HG03159 (cell line): ENCODE measurements around the gene STRBP.

Experiments
- ATAC-seq: cut with Tn5 transposase; IDR thresholded peaks from one replicate; pipeline ENCODE4 v1.9.1; 2021; ENCODE audit warnings: mild to moderate bottlenecking, moderate library complexity; ENCODE audit not compliant: unreplicated experiment

STRBP gene

DNA sequence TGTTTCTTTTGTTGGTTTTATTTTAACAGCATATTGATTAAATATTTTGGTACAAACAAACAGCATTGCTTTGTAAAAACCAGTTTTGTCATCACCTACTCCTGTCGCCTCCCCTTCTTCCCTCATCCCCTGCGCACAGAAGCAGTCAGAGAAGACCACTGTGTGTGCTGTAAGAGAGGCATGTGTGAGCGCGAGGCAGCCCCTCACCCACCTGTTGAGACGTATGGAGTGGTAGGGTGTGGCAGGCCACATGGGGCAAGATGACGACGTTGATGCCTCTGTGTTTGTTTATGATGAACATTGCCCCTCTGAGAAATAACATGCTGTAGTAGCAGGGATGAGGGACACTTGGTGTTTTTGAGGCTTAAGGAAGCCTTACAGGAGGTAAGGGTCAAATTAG is 163.6 kb downstream of the STRBP start:
- no peak for ATAC-seq

DNA sequence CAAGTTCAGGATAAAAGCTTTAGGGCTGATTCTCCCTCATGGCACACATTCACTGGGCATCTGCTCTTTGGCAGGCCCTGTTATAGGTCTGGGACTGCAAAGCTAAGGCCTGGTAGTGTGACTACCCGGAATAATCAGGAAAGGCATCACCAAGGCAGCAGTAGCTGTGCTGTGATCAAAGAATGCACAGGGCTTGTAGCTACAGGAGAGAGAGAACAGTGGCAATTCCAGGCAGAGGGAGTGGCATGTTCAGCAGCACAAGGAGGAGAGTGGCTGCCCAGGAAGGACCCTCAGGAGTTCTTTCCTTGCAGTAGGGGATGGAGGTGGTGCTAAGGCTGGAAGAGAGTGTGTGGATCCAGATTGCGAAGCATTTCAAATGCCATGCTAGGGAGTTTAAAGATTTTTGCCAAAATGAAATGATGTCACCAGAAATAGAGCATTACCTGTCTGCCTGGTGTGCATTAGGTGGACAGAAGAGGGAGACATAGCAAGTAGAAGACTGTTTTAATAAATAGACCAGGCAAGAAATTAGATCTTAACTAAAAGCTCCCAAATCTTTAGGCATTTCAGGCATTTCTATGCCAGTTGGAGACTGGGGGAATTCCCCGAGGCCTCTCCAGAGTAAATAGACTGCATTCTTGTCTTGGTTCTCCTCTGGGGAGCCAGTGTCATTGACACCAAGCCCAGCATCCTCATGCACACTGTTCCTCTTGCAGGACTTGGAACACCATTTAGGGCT is 165.8 kb downstream of the STRBP start:
- ATAC-seq: no peak

DNA sequence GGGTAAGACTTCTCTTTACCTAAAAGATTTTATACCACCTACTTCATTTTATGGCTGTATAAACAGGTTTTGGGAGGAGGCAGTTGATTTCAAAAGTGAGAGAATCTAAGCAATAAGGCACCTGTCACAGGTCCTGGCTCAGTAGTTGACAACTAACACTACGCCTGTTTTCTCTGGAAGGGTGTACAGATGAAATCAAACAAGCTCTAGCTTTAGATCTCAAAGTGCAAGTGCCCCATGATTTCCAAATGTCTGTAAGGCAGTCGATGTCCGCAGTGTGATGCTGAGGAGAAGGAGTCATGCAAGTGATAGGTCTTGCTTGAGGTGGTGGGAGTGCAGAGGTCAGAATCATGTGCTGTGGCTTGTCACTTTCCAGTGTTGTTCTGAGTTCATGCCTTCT is 168.8 kb downstream of the STRBP start:
- no peak for ATAC-seq

DNA sequence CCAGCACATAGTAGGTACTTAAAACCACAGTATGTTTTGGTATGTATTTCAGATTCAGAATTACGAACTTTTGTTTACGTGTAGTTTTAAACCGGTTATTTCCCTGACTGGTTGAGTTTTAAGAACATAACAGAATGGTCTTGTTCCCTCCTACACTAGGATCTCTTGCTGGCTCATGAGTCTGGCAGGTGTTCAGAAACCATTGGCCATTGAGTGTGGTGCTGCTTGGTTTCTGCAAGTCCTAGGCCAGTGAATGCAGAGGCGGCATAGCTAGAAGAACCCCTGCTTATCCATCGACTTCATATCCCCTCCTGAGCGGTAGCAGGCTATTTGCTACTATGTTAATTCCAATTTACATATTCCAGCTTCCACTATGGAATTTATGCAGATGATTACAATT is 169.3 kb downstream of the STRBP start:
- no peak for ATAC-seq

DNA sequence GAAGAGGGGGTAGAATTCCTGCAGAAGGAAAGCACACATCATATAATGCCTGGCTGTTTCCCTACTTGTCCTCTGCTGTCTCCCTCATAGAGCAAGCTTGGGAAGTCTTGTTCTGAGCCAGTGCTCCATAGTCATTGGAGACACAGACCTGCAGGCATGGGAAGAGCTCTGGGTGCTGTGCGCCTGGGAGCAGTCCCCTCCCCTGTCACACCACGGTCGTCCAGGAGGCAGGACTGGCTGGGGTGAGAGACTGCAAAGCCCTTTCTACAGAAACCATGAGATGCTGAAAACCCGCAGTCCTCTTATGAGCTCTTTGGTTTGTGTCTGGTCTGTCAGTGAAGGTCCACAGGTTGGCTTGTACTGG is 170.3 kb downstream of the STRBP start:
- no peak for ATAC-seq

DNA sequence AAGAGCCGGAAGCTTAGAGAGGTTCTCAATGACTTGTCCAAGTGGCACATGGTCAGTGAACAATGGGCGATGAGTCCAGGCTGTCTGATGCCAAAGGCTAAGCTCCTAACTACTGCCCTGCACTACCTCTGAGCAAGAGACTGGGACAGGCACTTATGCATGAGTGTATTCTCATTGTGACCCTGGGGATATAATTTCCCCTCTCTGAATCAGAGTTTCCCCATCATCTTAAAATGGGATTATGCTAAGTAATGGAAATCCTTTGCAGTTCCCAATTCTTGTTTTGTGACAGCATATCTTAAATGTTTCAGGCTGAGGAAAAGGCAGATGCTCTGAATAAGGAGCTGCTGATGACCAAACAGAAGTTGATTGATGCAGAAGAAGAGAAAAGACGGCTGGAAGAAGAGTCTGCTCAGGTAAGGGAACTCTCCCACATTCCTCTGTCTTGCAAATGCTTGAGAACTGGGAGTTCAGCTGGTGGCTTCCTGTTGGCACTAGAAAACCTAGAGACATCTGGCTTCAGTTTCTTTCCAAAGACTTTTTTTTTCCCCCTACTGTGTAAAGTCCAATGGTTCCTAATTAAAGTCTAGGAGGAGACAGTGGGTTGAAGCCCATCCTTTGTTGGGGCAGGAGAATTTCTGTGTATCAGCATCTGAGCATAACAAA is 170.8 kb downstream of the STRBP start:
- ATAC-seq: no peak

DNA sequence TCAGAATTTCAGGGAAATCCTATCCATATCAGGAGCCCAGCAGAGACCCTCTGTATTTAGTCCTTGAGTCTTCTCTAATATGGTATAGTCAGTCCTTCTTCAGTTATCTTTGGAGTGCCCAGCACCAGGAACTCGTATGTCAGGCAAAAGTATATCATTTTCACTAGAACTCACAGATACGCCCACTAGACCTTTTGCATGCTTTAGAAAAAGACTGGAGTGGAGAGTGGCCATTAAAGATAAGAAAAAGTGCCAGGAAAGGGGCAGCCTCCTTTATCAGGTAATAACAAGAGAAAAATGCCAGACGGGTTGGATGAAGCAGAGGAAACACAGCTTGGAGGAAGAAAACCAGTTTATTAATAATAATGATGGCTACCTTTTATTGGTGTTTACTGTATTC is 171.4 kb downstream of the STRBP start:
- no peak for ATAC-seq

DNA sequence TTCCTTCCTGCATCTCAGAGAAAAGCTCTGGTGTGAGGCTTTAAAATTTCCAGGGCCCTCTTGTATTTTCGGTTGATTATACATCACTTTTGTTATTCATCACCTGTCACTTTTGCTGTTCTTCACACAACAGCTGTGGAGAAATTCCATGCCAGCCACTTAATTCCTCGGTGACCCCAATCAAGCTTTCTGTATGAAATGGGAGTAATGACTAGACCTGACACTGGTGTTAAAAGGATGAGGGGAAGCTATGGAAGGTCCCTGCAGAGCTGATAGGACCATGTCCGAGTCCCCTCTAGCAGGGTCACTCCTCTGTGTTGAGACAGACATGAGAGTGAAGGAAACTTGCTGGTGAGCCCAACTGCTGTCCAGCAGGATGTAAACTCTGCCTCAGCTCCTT is 175.2 kb downstream of the STRBP start:
- ATAC-seq: no peak

DNA sequence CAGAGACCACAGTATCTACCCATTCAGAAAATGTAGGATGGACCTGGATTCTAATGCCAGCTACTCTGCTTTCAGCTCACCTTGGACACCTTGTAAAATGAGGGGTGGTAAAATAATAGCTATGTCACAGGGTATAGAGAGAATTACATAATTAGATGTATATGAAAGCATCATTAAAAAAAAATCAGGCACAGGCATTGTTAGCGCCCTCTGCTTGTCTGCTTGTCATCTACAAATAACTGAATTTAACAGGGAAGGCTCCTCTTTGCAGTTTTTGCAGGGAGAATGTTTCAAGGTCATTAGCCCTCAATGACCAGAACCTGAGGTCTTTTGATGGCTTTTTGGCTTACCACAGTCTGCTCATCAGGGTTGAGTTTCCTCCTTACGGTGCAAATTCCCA is 176.9 kb downstream of the STRBP start:
- ATAC-seq: no peak

DNA sequence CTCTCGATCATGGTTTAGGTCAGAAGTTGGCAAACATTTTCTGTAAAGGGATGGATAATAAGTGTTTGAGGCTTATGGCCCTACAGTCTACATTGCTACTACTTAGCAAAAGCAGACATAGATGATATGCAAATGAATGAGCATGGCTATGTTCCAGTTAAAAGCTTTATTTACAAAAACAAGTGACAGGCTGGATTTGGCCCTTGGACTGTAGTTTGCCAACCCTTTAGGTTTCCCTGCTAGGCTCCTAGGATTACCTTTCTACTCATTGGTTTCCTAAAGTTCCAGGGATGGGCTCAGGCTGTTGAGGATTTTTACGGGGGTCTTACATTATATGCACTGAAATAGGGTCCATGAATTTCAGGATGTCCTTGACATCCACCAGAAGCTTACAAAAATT is 177.4 kb downstream of the STRBP start:
- ATAC-seq: no peak

DNA sequence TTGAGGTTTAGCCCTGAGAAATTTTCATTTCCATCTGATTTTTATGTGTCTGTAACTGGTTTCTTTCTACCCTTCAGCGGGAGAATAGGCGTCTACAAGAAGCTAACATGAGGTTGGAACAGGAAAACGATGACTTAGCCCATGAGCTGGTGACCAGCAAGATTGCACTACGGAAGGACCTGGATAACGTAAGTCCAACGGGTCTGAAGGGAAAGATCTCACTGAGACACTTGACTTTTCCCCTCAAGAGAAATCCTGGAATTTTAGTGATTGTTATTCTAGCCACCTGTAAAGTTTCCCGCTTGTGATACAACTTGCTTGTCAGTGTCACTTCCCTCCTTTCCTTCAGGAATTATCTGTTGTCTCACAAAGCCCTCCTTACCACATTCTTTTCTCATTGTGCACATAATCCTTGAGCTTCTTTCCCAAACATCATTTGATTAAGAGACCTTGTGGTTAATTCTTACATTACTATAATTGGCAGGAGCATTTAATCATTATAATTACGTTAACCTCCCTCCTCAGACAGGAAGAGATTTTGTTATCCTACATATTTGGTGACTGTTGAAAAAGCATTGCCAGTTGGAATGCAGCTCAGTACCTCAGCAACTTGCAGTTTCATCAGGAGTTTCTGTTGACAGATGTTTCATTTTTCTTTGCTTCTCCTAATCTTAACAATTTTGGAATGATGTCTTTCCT is 178.0 kb downstream of the STRBP start:
- no peak for ATAC-seq

DNA sequence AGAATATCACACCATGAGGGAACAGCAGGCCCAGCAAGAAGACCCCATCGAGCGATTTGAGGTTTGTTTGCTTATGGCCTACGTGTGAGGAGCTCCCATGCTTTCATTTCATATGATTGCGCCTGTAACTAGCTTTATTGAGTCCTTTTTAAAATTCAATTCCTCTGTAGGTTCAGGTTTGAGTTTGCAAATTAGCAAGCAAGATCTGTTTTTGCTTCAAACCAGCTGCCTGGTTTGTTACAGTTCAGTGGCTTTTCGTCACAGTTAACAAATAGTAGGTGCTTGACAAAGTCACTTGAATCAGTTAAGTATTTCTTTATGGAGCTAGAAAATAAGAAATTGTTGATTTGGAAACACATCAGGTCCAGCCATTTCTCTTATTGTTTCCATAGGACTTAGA is 178.6 kb downstream of the STRBP start:
- ATAC-seq: no peak

DNA sequence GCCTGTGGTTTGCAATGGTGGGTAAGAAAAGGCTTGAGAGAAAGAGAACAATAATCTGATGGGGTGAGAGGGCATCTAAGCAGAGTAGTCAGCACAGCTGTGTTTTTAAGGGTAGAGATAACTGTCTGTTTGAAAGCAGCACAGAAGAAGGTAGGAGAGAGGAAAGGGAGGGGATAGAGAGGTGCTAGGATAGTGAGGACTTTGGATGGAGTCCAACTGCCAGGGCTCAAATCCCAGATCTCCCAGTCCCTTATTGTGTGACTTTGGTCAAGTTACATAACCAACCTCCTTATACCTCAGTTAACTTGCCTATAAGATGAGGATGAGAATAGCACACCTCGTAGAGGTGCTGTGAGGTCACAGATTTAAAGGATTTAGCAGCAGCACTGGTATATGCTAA is 179.3 kb downstream of the STRBP start:
- ATAC-seq: no peak

DNA sequence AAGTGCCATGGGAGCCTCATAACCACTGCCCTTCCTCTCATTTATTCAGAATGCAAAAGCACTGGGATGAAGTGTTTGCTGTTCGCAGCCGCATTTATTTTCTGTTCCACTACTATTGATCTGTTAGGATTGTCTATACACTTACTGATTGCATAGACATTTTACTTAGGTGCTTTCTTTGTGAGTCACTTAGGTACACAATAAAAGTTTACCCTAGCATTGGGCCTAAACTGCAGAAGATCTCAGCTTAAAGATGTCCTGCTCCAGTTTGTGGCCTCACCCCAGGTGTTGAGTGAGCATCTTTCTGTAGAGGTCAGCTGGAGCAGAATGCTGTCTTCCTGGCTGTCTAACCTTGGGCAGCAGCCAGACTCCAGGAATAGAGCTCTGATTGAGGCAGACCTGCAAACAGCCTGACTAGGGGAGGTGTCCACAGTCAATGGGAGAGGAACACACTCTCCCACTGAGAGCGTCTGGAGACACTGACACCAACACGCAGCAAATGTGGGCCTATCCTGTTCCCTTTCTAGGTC is 181.0 kb downstream of the STRBP start:
- ATAC-seq: no peak

DNA sequence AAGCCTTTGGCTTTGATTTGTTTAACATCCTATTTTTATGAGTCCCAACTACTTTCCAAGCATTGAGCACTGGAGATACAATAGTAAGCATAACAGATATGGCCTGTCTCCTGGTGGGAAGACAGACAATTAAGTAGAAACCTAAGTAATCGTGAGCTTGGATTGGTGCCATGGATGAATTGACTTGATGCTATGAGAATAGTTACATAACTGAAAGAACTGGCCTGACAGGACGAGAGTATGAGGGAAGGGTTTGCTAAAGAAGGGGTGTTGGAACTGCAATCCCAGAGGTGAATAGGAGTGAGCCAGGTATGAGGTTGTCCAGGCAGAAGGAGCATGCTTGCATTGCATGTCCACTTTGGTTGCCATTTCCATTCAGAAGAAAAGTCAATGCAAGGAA is 182.5 kb downstream of the STRBP start:
- no peak for ATAC-seq

DNA sequence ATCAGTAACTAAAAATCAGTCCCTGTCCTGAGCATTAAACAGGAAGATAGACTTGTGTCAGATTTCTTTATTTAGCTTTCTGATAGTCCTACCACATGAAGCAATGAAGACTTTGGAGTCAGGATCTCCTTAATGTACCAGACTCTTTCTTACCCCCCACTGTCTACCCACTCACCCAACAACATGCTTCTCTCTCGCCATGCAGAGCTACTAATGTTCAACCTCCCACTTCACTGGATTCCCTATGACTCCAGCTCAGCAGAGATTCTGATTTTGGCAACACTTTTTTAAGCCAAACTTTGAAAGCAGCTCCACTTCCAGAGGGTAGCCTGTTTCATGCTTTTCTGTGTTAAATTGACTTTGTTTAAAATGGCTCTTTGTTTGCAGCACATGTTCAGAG is 184.1 kb downstream of the STRBP start:
- ATAC-seq: no peak

DNA sequence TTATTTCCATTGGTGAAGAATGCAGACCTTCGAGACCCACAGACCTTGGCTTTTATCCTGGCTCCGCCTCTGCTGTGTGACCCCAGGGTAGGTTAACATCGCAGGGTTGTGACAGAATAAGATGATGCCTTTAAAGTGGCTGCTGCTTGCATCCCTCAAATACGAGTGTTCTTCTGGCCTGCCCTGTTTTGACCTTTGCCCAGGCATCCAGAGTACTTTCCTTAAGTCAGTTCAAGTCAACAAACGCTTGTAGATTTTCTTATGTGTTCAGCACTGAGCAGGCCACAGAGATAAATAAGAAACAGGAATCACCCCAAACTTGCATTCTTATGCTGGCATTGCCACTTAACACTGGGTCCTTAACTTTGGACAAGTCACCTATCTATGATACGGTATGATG is 184.7 kb downstream of the STRBP start:
- ATAC-seq: no peak

DNA sequence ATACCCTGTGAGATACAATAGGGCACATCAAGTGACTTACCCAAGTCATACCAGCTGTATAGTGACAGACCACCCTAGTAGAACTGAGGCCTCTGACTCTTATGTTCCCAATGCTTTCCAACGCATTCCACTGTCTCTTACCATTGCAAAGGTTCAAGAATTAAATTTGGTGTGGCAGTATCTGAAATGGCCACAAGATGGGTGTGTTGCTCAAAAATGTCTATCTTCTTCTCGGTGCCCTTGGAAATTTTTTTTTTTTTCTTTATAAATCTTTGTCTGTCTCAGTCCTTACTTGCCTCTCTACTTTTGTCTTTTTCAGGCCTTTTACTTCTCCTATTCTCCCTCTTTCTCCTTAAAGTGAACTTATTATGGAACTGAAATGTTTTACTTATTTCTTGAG is 186.6 kb downstream of the STRBP start:
- no peak for ATAC-seq

DNA sequence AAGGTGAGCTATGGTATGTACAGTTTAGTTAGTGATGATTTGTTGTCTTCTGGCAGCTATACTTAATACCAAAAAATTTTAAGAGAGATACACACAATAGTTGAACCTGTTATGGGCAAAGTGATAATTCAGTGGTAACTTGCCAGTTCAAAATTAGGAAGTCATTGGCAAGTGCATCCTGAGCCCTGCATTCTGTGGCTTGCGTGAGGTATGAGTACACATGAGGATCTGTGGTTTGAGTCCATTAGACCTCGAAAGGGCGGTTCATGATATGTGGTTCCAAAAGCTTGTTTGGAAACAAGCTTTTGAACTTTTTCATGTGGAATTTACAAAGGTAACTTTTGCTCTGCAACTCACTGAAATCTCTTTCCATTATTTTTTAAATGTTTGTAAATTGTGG is 187.9 kb downstream of the STRBP start:
- no peak for ATAC-seq

DNA sequence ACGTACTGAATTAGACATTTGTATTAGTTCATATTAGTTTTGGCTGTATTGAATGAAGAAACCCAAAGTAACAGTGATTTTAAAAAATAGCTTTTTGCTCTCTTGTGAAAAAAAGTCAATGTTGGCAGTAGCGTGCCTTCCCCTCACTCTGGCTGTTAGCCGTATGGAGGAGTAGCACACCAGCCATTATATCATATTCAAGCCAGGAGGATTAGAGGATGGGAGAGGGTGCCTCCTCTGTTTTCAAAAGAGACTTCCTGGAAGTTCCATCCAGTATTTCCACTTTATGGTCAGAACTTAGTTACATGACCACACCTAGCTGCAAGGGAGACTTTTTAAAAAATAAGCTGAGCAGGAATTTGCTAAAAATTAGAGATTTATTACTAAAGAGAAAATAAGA is 193.8 kb downstream of the STRBP start:
- no peak for ATAC-seq

DNA sequence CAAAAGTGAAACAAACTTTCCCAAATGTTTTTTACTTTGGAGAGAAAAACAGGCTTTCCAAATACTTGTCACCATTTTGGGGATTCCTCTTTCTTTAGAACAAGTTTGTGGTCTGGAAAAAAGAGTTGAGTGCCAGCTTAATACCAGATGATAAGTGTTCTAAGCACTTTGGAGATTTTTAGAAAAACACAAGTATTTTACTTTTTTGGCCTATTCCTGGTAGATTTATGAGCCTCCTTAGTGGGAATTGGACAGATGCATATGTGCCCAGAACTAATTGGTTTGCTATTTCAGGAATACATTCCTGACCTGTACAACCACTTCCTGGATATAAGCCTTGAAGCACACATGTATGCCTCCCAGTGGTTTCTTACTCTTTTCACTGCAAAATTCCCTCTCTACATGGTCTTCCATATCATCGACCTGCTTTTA is 194.4 kb downstream of the STRBP start:
- ATAC-seq: no peak

DNA sequence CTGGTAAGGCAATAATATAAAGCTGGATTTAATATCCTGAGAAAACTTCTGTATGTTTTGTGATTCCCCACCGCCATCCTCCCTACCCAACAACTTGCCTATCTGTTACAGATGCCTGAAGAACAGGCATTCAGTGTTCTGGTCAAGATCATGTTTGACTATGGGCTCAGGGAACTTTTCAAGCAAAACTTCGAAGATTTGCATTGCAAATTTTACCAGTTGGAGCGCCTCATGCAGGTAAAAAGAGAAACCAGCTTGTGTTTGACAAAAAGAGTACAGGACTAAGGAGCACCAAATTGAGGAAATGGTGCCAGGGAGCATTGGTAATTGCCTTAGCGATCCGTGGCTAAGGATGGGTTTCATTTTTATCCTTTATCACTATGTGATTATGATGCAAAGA is 194.9 kb downstream of the STRBP start:
- ATAC-seq: no peak
